ENCODE results near the gene C12orf75. TPM values are rescaled to one million over a fixed set of nuclear protein-coding genes. Genes with fewer than 3 reads are reported as not detected.

Gene C12orf75
- total RNA-seq, 2 donors from 2014 or later = 68.6 to 73.0 TPM

DNA sequence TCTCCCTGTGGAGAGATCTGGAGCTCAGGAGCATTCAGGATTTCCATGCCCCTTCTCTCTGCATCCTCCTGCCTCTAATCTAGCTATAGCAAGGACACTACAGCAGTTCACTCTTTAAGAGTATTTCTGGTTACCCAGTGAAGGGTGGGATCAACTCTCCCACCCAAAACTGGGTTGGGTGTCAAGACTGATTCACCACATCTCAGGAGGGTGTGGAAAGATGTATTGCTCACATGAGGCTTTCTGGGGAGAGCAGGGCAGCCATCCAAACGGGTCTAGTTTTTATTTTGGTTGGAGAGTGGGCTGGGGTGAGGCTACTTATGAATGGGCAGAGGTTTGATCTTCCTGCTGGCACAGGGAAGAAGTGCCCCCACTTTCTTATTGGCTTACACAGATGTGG is 18.6 kb downstream of the C12orf75 start:
- H3K27me3 Mint-ChIP-seq (ENCODE audit: low read depth) = no peaks in the 10 kb centered on the region
- peaks cover 5% of the 10 kb centered on the region in 2 donors for H3K36me3 Mint-ChIP-seq (ENCODE audit: insufficient read depth in 2 of 2)
- no peak overlapping the region for H3K27ac Mint-ChIP-seq
- H3K4me1 Mint-ChIP-seq (ENCODE audit: low read depth) = peaks cover 19% of the 10 kb centered on the region
- no peak overlapping the region for H3K4me3 Mint-ChIP-seq
- no peak for DNase-seq
- H3K9me3 Mint-ChIP-seq = no peaks in the 10 kb centered on the region
- ATAC-seq (replicated peaks in 1 of 2) = no peak

DNA sequence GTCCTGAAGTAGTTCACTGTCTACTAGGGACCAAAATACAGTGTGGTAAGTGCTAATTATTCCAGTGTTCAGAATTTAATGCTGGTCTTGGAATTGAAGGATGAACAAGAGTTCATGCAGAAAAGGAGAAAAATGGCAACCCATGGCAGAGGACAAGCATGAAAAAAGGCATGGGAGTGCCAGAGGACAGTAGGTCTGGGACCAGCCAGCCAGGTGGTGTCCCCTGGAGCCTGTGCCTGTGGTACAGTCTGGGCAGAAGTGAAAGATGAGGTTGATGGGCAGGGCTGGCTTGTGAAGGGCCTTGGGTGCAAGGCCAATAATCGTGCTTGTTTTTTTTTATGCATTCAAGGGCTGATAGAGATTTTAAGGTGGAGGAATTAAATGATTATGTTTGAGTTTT is 21.0 kb downstream of the C12orf75 start:
- H3K27me3 Mint-ChIP-seq (ENCODE audit: low read depth) = no peaks in the 10 kb centered on the region
- DNase-seq (no peak), ATAC-seq (replicated peaks in 1 of 2) (no peak)
- H3K36me3 Mint-ChIP-seq (ENCODE audit: insufficient read depth in 2 of 2) = peaks cover 7 to 10% of the 10 kb centered on the region in 2 donors
- no peak overlapping the region for H3K4me3 Mint-ChIP-seq
- H3K27ac Mint-ChIP-seq = no peak overlapping the region
- no peaks in the 10 kb centered on the region for H3K9me3 Mint-ChIP-seq
- peaks cover 37% of the 10 kb centered on the region for H3K4me1 Mint-ChIP-seq (ENCODE audit: low read depth)

DNA sequence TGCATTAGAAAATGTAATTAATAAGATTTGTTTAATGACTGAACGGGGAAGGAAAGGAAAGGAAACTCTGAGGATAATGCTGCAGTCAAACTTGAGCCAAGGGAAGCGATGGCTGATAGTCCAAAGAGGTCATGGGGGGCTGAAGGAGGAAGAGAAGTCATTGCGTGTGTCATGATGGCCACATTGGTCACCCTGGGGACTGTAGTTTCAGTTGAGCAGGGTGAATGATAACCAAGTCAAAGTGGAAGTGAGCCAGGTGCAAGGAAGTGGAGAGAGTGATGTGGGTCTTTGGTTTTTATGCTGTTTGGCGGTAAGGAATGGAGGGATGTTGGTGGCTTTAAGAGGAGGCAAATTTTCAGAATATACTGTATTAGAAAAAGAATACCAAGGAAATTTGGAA is 21.6 kb downstream of the C12orf75 start:
- ATAC-seq (replicated peaks in 1 of 2) (peak; percentile 47 to 60), DNase-seq (no peak)
- peaks cover 42% of the 10 kb centered on the region for H3K4me1 Mint-ChIP-seq (ENCODE audit: low read depth)
- no peaks in the 10 kb centered on the region for H3K9me3 Mint-ChIP-seq
- H3K27ac Mint-ChIP-seq = no peak overlapping the region
- peaks cover 7 to 10% of the 10 kb centered on the region in 2 donors for H3K36me3 Mint-ChIP-seq (ENCODE audit: insufficient read depth in 2 of 2)
- peak overlapping the region in 1 of 2 donors; percentile 10 for H3K4me3 Mint-ChIP-seq
- no peaks in the 10 kb centered on the region for H3K27me3 Mint-ChIP-seq (ENCODE audit: low read depth)

DNA sequence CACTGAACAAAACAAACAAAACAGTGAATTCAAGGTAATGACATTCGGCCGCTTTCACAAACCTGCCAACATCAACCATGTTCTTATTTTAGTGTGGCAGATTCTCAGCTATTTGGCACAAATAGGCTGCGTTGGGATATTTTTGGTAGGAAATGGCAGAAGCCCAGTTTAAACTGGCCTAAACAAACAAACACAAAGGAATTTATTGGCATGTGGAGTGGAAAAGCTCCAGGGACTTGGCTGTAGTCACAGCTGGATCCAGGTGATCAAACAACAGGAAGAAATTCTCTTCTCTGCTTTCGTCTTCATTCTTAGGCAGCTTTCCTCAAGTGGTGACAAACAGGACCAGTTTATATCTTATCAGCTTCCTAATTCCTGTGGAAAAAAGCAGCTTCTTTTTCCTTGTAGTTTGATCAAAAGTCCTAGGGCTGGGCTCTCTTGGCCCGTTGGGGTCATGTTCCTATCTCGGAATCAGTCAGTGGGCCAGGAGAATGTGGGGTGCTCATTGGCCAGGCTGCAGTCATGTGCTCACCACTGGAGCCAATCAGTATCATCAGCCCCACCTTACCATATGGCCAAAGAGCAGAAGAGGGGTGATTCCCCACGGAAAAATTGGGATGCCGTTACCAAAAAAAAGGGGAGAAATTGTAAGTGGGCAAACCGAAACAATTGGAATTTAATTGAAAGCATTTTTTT is 22.6 kb downstream of the C12orf75 start:
- Mint-ChIP-seq H3K9me3 (no peaks in the 10 kb centered on the region), H3K27me3 (ENCODE audit: low read depth) (no peaks in the 10 kb centered on the region), H3K36me3 (ENCODE audit: insufficient read depth in 2 of 2) (peaks cover 9 to 12% of the 10 kb centered on the region in 2 donors), H3K27ac (no peak overlapping the region), H3K4me1 (ENCODE audit: low read depth) (peaks cover 51% of the 10 kb centered on the region), H3K4me3 (no peak overlapping the region)
- ATAC-seq (replicated peaks in 1 of 2) (no peak), DNase-seq (no peak)

DNA sequence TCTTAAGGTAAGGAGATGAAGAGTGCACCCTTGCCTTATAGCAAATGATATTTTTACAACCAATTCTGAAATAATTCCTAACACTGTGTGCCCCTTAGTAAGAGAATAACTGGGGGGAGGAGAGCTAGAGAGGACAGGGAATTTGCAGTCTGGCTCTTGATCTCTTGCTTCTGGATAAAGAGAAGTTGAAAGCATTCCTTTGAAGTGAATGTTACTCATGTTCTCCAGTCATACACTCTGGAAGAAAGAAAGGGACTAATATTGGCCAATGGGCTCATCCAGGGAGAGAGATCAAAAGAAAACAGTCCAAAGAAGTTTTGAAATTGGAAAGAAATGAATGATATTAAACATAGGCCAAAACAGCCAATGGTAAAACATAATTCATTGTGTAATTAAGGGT is 25.3 kb downstream of the C12orf75 start:
- Mint-ChIP-seq H3K4me3 (no peak overlapping the region), H3K36me3 (ENCODE audit: insufficient read depth in 2 of 2) (peaks cover 9 to 10% of the 10 kb centered on the region in 2 donors), H3K27me3 (ENCODE audit: low read depth) (no peaks in the 10 kb centered on the region), H3K9me3 (no peaks in the 10 kb centered on the region), H3K27ac (no peak overlapping the region), H3K4me1 (ENCODE audit: low read depth) (peaks cover 54% of the 10 kb centered on the region)
- no peak for ATAC-seq (replicated peaks in 1 of 2)
- DNase-seq = no peak

DNA sequence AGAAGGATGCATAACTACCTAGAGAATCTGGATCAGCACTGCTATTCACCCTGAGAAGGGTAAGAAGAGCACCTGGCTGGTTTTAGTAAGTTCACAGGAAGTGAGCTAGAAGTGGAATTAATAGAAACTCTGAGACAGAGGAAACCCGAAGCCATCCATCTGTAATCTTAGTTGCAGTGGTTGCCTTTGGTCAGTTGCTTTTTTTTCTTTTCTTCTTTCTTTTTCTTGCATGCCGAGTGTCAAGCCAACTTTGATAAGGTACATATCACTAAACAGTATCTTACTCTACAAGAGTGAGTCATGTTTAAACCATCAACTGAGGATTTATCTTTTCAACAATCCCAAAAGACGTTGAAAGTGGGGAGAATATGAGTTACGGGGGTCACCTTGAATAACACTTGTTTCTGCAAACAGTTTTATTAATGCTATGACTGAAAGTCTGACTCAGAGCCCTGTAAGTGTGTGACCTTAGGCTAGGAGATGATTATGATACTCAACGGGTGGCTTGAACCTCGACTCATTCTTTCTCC is 26.7 kb downstream of the C12orf75 start:
- Mint-ChIP-seq H3K4me1 (ENCODE audit: low read depth) (peaks cover 44% of the 10 kb centered on the region), H3K4me3 (peak overlapping the region; percentile 36 to 55), H3K27me3 (ENCODE audit: low read depth) (no peaks in the 10 kb centered on the region), H3K27ac (peak overlapping the region; percentile 89), H3K9me3 (no peaks in the 10 kb centered on the region), H3K36me3 (ENCODE audit: insufficient read depth in 2 of 2) (peaks cover 4 to 7% of the 10 kb centered on the region in 2 donors)
- DNase-seq = peak in 1 of 2 donors; percentile 18
- peak; percentile 93 for ATAC-seq (replicated peaks in 1 of 2)

DNA sequence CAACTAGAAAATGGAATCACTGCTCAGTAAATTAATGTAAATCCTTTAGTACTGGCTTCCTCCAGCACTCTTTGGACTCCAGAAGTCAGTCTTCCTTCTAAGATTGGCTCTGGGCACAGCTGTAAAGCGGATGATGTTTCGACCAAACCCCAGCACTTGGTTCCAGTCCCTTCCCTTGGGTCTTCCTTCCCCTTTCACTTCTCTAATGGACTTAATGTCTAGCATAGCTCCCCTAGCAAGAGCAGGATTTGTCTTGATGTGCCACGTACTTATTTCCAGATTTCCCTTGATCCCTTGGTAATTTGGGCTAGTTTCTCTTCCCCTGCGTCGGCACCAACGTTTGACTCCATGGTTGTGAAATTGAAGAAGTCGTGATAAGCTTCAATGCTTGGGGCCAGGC is 28.3 kb downstream of the C12orf75 start:
- H3K27ac Mint-ChIP-seq = no peak overlapping the region
- peaks cover 4 to 7% of the 10 kb centered on the region in 2 donors for H3K36me3 Mint-ChIP-seq (ENCODE audit: insufficient read depth in 2 of 2)
- ATAC-seq (replicated peaks in 1 of 2) (no peak), DNase-seq (no peak)
- H3K4me3 Mint-ChIP-seq = no peak overlapping the region
- no peaks in the 10 kb centered on the region for H3K9me3 Mint-ChIP-seq
- no peaks in the 10 kb centered on the region for H3K27me3 Mint-ChIP-seq (ENCODE audit: low read depth)
- H3K4me1 Mint-ChIP-seq (ENCODE audit: low read depth) = peaks cover 47% of the 10 kb centered on the region

DNA sequence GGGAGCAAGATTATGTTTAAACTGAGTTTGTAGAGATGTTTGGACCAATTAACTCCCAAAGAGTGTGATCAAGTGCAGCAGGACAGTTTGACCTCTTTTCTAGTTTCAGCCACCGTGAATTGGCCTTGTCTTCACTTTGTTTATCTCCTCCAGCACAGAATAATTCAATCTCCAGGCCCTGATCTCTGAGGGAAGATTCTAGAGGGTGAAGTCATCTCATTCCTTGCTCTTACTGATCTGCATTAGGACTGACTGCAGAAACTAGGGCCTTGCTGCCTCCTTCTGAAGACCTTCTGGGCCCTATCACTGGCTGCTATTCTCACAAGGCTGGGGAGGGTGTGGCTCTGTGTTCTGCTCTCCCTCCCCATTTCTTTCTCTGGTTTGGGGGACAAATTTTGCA is 29.4 kb downstream of the C12orf75 start:
- DNase-seq (no peak), ATAC-seq (replicated peaks in 1 of 2) (no peak)
- Mint-ChIP-seq H3K4me3 (no peak overlapping the region), H3K4me1 (ENCODE audit: low read depth) (peaks cover 40% of the 10 kb centered on the region), H3K9me3 (no peaks in the 10 kb centered on the region), H3K36me3 (ENCODE audit: insufficient read depth in 2 of 2) (peaks cover 2% of the 10 kb centered on the region in 2 donors), H3K27ac (no peak overlapping the region), H3K27me3 (ENCODE audit: low read depth) (no peaks in the 10 kb centered on the region)

DNA sequence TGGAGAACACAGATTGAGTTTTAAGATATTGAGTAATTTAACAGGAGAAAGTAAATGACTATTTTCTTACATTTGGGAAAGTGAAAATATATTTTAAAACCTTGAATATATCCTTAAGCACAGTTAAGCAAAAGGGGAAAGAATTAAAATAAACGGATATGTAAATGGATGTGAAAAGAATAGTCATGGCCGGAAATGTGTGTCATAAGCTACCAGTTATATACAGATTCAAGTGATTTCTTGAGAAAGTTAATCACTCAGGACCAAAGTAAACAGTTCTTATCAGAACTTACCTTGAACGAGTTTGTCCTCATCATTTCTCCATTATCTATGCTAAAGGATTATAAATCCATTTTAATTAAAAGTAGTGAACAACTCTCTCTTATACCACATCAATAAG is 33.4 kb downstream of the C12orf75 start:
- no peak for ATAC-seq (replicated peaks in 1 of 2)
- no peaks in the 10 kb centered on the region for H3K9me3 Mint-ChIP-seq
- no peaks in the 10 kb centered on the region for H3K36me3 Mint-ChIP-seq (ENCODE audit: insufficient read depth in 2 of 2)
- peaks cover 12% of the 10 kb centered on the region for H3K4me1 Mint-ChIP-seq (ENCODE audit: low read depth)
- H3K27me3 Mint-ChIP-seq (ENCODE audit: low read depth) = no peaks in the 10 kb centered on the region
- H3K27ac Mint-ChIP-seq = no peak overlapping the region
- no peak overlapping the region for H3K4me3 Mint-ChIP-seq
- DNase-seq = no peak

DNA sequence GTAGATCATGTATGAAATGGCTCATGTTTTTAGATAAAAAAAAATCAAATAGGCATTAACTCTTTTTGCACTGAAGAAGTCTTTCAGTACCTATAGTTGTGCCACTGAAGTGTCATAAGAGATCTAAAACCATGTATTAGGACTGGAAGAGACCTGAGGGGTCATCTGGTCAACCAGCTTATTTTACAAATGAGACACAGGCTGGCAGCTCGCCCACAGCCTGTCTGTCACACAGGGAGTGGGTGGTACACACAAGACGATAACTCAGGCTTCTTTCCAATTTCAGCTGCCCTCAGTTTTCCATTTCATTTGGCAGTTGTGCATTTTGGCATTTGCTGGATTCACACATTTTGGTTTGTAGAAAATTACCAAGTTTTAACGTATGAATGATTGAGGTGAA is 34.7 kb downstream of the C12orf75 start:
- H3K9me3 Mint-ChIP-seq = no peaks in the 10 kb centered on the region
- no peaks in the 10 kb centered on the region for H3K36me3 Mint-ChIP-seq (ENCODE audit: insufficient read depth in 2 of 2)
- ATAC-seq (replicated peaks in 1 of 2) (no peak), DNase-seq (no peak)
- no peaks in the 10 kb centered on the region for H3K27me3 Mint-ChIP-seq (ENCODE audit: low read depth)
- peaks cover 7% of the 10 kb centered on the region for H3K4me1 Mint-ChIP-seq (ENCODE audit: low read depth)
- no peak overlapping the region for H3K4me3 Mint-ChIP-seq
- H3K27ac Mint-ChIP-seq = no peak overlapping the region

DNA sequence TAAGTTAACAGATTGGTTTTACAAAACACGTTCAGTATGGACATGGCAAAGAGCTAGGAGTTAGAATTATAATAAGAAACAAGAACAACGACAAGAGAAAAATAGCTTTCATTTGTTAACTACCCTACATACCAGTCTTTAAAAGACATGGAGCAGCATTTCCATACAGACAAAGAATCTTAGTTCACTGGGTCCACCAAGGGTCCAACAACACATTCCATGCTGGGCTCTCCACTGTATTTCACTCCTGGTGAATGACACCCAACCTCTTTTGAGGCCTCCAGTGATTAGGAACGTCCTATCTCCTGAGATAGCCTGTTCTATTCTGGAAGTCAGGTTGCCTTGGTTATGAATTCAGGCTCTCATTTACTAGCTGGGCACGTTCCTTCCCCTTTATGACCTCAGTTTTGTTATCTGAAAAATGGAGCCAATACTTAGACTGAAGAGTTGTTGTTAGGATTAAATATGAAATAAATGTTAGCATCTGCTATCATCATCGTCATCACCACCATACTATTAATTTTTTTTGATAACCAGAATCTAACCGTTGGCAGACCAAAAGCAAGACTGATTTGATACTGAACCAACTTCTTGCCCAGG is 37.7 kb downstream of the C12orf75 start:
- H3K27me3 Mint-ChIP-seq (ENCODE audit: low read depth) = no peaks in the 10 kb centered on the region
- ATAC-seq (replicated peaks in 1 of 2) (no peak), DNase-seq (no peak)
- H3K9me3 Mint-ChIP-seq = no peaks in the 10 kb centered on the region
- peaks cover 0 to 6% of the 10 kb centered on the region in 2 donors for H3K36me3 Mint-ChIP-seq (ENCODE audit: insufficient read depth in 2 of 2)
- no peak overlapping the region for H3K4me3 Mint-ChIP-seq
- H3K27ac Mint-ChIP-seq = no peak overlapping the region
- peaks cover 1% of the 10 kb centered on the region for H3K4me1 Mint-ChIP-seq (ENCODE audit: low read depth)

DNA sequence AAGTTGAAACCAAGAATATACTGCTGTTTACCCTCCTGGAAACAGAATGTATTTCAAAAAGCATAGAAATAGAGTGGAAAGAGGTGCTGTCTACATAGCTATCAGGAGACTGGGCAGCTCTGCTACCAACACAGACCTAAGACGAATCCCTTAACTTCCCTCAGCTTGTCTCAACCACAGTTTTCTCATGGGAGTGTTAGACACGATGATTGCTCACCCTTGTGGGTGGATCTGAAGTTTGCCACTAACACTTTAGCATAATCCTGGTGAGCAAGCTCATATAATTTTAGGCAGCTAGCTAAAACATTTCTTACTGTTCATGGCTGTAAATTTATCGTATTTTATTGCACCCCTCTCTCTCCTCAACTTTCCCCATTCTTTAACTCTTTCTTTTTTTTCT is 38.5 kb downstream of the C12orf75 start:
- H3K27me3 Mint-ChIP-seq (ENCODE audit: low read depth) = no peaks in the 10 kb centered on the region
- H3K9me3 Mint-ChIP-seq = no peaks in the 10 kb centered on the region
- no peaks in the 10 kb centered on the region for H3K4me1 Mint-ChIP-seq (ENCODE audit: low read depth)
- H3K36me3 Mint-ChIP-seq (ENCODE audit: insufficient read depth in 2 of 2) = peaks cover 0 to 6% of the 10 kb centered on the region in 2 donors
- no peak overlapping the region for H3K27ac Mint-ChIP-seq
- DNase-seq (no peak), ATAC-seq (replicated peaks in 1 of 2) (no peak)
- no peak overlapping the region for H3K4me3 Mint-ChIP-seq

DNA sequence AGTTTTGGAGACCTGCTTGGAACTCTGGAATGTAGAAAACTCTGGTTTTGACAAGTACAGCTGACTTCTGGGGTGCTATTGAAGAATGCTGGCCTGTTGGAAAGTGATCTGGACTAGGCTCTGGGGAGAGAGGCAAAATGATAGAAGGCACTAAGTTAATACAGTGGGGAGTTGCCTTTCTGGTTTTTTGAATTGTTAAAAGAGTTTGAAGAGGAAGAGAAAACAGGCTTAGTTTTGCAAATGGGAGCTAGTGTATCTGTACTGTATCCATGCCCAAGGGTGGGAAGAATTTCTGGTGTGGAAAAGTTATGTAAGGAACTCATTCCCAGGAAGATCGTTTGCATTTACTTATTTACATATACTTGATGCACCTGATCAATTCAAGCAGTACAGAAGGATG is 43.8 kb downstream of the C12orf75 start:
- Mint-ChIP-seq H3K9me3 (no peaks in the 10 kb centered on the region), H3K27me3 (ENCODE audit: low read depth) (no peaks in the 10 kb centered on the region), H3K4me3 (no peak overlapping the region), H3K4me1 (ENCODE audit: low read depth) (no peaks in the 10 kb centered on the region), H3K36me3 (ENCODE audit: insufficient read depth in 2 of 2) (peaks cover 0 to 6% of the 10 kb centered on the region in 2 donors), H3K27ac (no peak overlapping the region)
- no peak for DNase-seq
- no peak for ATAC-seq (replicated peaks in 1 of 2)

Measured in activated T-cell treated with anti-CD3 and anti-CD28 coated beads, Interleukin-2, amount 50 U/mL, for 72 hours (primary cell).